ENCODE measurements around the gene BAIAP3.
"Not testable (repeated sequence)": the region's sequence is repeated elsewhere in the genome, so short reads cannot be mapped to it uniquely, and the experiment has no call there.

Gene BAIAP3

GRCh38 chr16:1291576-1291974 is 41.9 kb upstream of the BAIAP3 start:
- Histone ChIP-seq H2BK120ac (ENCODE audit: low read depth, low read length) (no peak overlapping the region), H2AK5ac (ENCODE audit: low read length) (no peak overlapping the region), H4K8ac (ENCODE audit: low read depth, low read length) (no peak overlapping the region), H2BK5ac (ENCODE audit: low read length) (no peak overlapping the region), H4K5ac (ENCODE audit: low read length) (no peak overlapping the region), H3K4me1 (ENCODE audit: control insufficient read depth, low read depth, low read length) (no peaks in the 10 kb centered on the region), H3K4ac (ENCODE audit: low read depth, low read length) (no peak overlapping the region), H2BK15ac (replicated peaks; ENCODE audit: low read depth) (no peak overlapping the region), H3K27me3 (ENCODE audit: insufficient read depth, low read length, poor library complexity) (no peaks in the 10 kb centered on the region), H3K27ac (ENCODE audit: low read depth, low read length) (no peak overlapping the region), H3K9ac (ENCODE audit: low read length) (no peak overlapping the region), H3K79me1 (ENCODE audit: low read length) (no peaks in the 10 kb centered on the region), H3K18ac (ENCODE audit: low read length) (no peak overlapping the region), H3K4me3 (ENCODE audit: low read length) (no peak overlapping the region), H3K56ac (ENCODE audit: low read length) (no peak overlapping the region), H3K79me2 (ENCODE audit: control insufficient read depth, insufficient read depth, low read length) (no peaks in the 10 kb centered on the region), H3K23ac (ENCODE audit: low read length) (no peak overlapping the region), H3K36me3 (ENCODE audit: control insufficient read depth, insufficient read depth, low read length) (no peaks in the 10 kb centered on the region), H3K4me2 (ENCODE audit: low read length) (no peak overlapping the region)
- no CpG with 5 or more reads among the region's 17 CpGs for WGBS (ENCODE audit: extremely low coverage, insufficient coverage, low lambda C conversion rate)
- DNase-seq = no peak

- not testable (repeated sequence) for H3K36me3 ChIP-seq (ENCODE audit: control insufficient read depth, insufficient read depth, low read length); H3K4ac ChIP-seq (ENCODE audit: low read depth, low read length); H2AK5ac ChIP-seq (ENCODE audit: low read length); H3K9ac ChIP-seq (ENCODE audit: low read length); H3K27me3 ChIP-seq (ENCODE audit: insufficient read depth, low read length, poor library complexity); H4K8ac ChIP-seq (ENCODE audit: low read depth, low read length); H3K79me1 ChIP-seq (ENCODE audit: low read length); H2BK120ac ChIP-seq (ENCODE audit: low read depth, low read length); H2BK15ac ChIP-seq (replicated peaks; ENCODE audit: low read depth); H3K23ac ChIP-seq (ENCODE audit: low read length); H3K18ac ChIP-seq (ENCODE audit: low read length); H3K4me3 ChIP-seq (ENCODE audit: low read length); DNase-seq; H4K5ac ChIP-seq (ENCODE audit: low read length); H3K27ac ChIP-seq (ENCODE audit: low read depth, low read length); H3K4me2 ChIP-seq (ENCODE audit: low read length); H3K79me2 ChIP-seq (ENCODE audit: control insufficient read depth, insufficient read depth, low read length); H2BK5ac ChIP-seq (ENCODE audit: low read length); H3K4me1 ChIP-seq (ENCODE audit: control insufficient read depth, low read depth, low read length); H3K56ac ChIP-seq (ENCODE audit: low read length)
- no CpG with 5 or more reads among the region's 6 CpGs for WGBS (ENCODE audit: extremely low coverage, insufficient coverage, low lambda C conversion rate)
Measured at GRCh38 chr16:1292208-1292607, 41.2 kb upstream of the BAIAP3 start.

- H3K79me1 ChIP-seq (ENCODE audit: low read length); H3K9ac ChIP-seq (ENCODE audit: low read length); H2BK120ac ChIP-seq (ENCODE audit: low read depth, low read length); H3K4ac ChIP-seq (ENCODE audit: low read depth, low read length); H3K4me1 ChIP-seq (ENCODE audit: control insufficient read depth, low read depth, low read length); H3K4me2 ChIP-seq (ENCODE audit: low read length); H4K5ac ChIP-seq (ENCODE audit: low read length); H3K36me3 ChIP-seq (ENCODE audit: control insufficient read depth, insufficient read depth, low read length); H3K4me3 ChIP-seq (ENCODE audit: low read length); H4K8ac ChIP-seq (ENCODE audit: low read depth, low read length); H3K56ac ChIP-seq (ENCODE audit: low read length); H2BK5ac ChIP-seq (ENCODE audit: low read length); H3K27ac ChIP-seq (ENCODE audit: low read depth, low read length); DNase-seq; H2BK15ac ChIP-seq (replicated peaks; ENCODE audit: low read depth); H3K23ac ChIP-seq (ENCODE audit: low read length); H3K18ac ChIP-seq (ENCODE audit: low read length); H2AK5ac ChIP-seq (ENCODE audit: low read length); H3K27me3 ChIP-seq (ENCODE audit: insufficient read depth, low read length, poor library complexity); H3K79me2 ChIP-seq (ENCODE audit: control insufficient read depth, insufficient read depth, low read length): not testable (repeated sequence)
- WGBS (ENCODE audit: extremely low coverage, insufficient coverage, low lambda C conversion rate) = no CpG with 5 or more reads among the region's 8 CpGs
Measured at GRCh38 chr16:1292808-1293207, 40.6 kb upstream of the BAIAP3 start.

- no CpG with 5 or more reads among the region's 11 CpGs for WGBS (ENCODE audit: extremely low coverage, insufficient coverage, low lambda C conversion rate)
- Histone ChIP-seq H4K8ac (ENCODE audit: low read depth, low read length) (no peak overlapping the region), H3K4ac (ENCODE audit: low read depth, low read length) (no peak overlapping the region), H3K56ac (ENCODE audit: low read length) (no peak overlapping the region), H2BK15ac (replicated peaks; ENCODE audit: low read depth) (no peak overlapping the region), H3K18ac (ENCODE audit: low read length) (no peak overlapping the region), H3K23ac (ENCODE audit: low read length) (no peak overlapping the region), H3K36me3 (ENCODE audit: control insufficient read depth, insufficient read depth, low read length) (no peaks in the 10 kb centered on the region), H2BK120ac (ENCODE audit: low read depth, low read length) (no peak overlapping the region), H3K79me1 (ENCODE audit: low read length) (no peaks in the 10 kb centered on the region), H2AK5ac (ENCODE audit: low read length) (no peak overlapping the region), H3K4me2 (ENCODE audit: low read length) (no peak overlapping the region), H3K27me3 (ENCODE audit: insufficient read depth, low read length, poor library complexity) (no peaks in the 10 kb centered on the region), H3K4me3 (ENCODE audit: low read length) (no peak overlapping the region), H4K5ac (ENCODE audit: low read length) (no peak overlapping the region), H2BK5ac (ENCODE audit: low read length) (no peak overlapping the region), H3K79me2 (ENCODE audit: control insufficient read depth, insufficient read depth, low read length) (no peaks in the 10 kb centered on the region), H3K9ac (ENCODE audit: low read length) (no peak overlapping the region), H3K4me1 (ENCODE audit: control insufficient read depth, low read depth, low read length) (no peaks in the 10 kb centered on the region), H3K27ac (ENCODE audit: low read depth, low read length) (no peak overlapping the region)
- no peak for DNase-seq
Measured at GRCh38 chr16:1293921-1294656, 39.4 kb upstream of the BAIAP3 start.

GRCh38 chr16:1295465-1295864 is 38.0 kb upstream of the BAIAP3 start:
- H3K23ac ChIP-seq (ENCODE audit: low read length) = no peak overlapping the region
- no peak overlapping the region for H2BK5ac ChIP-seq (ENCODE audit: low read length)
- H3K27me3 ChIP-seq (ENCODE audit: insufficient read depth, low read length, poor library complexity) = no peaks in the 10 kb centered on the region
- no peaks in the 10 kb centered on the region for H3K4me1 ChIP-seq (ENCODE audit: control insufficient read depth, low read depth, low read length)
- no peak overlapping the region for H3K18ac ChIP-seq (ENCODE audit: low read length)
- no peak overlapping the region for H3K4me2 ChIP-seq (ENCODE audit: low read length)
- no peak overlapping the region for H4K5ac ChIP-seq (ENCODE audit: low read length)
- H3K79me2 ChIP-seq (ENCODE audit: control insufficient read depth, insufficient read depth, low read length) = no peaks in the 10 kb centered on the region
- no peak overlapping the region for H3K27ac ChIP-seq (ENCODE audit: low read depth, low read length)
- DNase-seq = no peak
- H3K9ac ChIP-seq (ENCODE audit: low read length) = no peak overlapping the region
- H2AK5ac ChIP-seq (ENCODE audit: low read length) = no peak overlapping the region
- H2BK120ac ChIP-seq (ENCODE audit: low read depth, low read length) = no peak overlapping the region
- H2BK15ac ChIP-seq (replicated peaks; ENCODE audit: low read depth) = no peak overlapping the region
- H3K4me3 ChIP-seq (ENCODE audit: low read length) = no peak overlapping the region
- no peaks in the 10 kb centered on the region for H3K79me1 ChIP-seq (ENCODE audit: low read length)
- no peaks in the 10 kb centered on the region for H3K36me3 ChIP-seq (ENCODE audit: control insufficient read depth, insufficient read depth, low read length)
- no peak overlapping the region for H3K56ac ChIP-seq (ENCODE audit: low read length)
- no peak overlapping the region for H3K4ac ChIP-seq (ENCODE audit: low read depth, low read length)
- H4K8ac ChIP-seq (ENCODE audit: low read depth, low read length) = no peak overlapping the region
- no CpG with 5 or more reads among the region's 5 CpGs for WGBS (ENCODE audit: extremely low coverage, insufficient coverage, low lambda C conversion rate)

GRCh38 chr16:1296688-1297017 is 36.8 kb upstream of the BAIAP3 start:
- H3K79me2 ChIP-seq (ENCODE audit: control insufficient read depth, insufficient read depth, low read length); H3K4me3 ChIP-seq (ENCODE audit: low read length); H3K4ac ChIP-seq (ENCODE audit: low read depth, low read length); DNase-seq; H3K4me2 ChIP-seq (ENCODE audit: low read length); H3K27ac ChIP-seq (ENCODE audit: low read depth, low read length); H3K56ac ChIP-seq (ENCODE audit: low read length); H3K4me1 ChIP-seq (ENCODE audit: control insufficient read depth, low read depth, low read length); H3K9ac ChIP-seq (ENCODE audit: low read length); H4K5ac ChIP-seq (ENCODE audit: low read length); H3K36me3 ChIP-seq (ENCODE audit: control insufficient read depth, insufficient read depth, low read length); H3K79me1 ChIP-seq (ENCODE audit: low read length); H2BK5ac ChIP-seq (ENCODE audit: low read length); H2AK5ac ChIP-seq (ENCODE audit: low read length); H3K18ac ChIP-seq (ENCODE audit: low read length); H3K27me3 ChIP-seq (ENCODE audit: insufficient read depth, low read length, poor library complexity); H4K8ac ChIP-seq (ENCODE audit: low read depth, low read length); H2BK15ac ChIP-seq (replicated peaks; ENCODE audit: low read depth); H2BK120ac ChIP-seq (ENCODE audit: low read depth, low read length); H3K23ac ChIP-seq (ENCODE audit: low read length): not testable (repeated sequence)
- WGBS (ENCODE audit: extremely low coverage, insufficient coverage, low lambda C conversion rate) = no CpG with 5 or more reads among the region's 8 CpGs

Measured in mesendoderm (in vitro differentiated cells).